ENCODE results near the gene R3HDM4. TPM values are rescaled to one million over a fixed set of nuclear protein-coding genes. Genes with fewer than 3 reads are reported as not detected.

R3HDM4 gene
- total RNA-seq, 1 donor from 2014 or later, result 46.0 TPM

- TF ChIP-seq CTCF (IDR thresholded peaks at IDR 0.05), result no peak
- no peaks in the 10 kb centered on the region for H3K9me3 ChIP-seq
- H3K4me1 ChIP-seq, result peaks cover 30% of the 10 kb centered on the region
- no peak overlapping the region for H3K4me3 ChIP-seq
- intact Hi-C loops (cut with DNase I), result no loop called here
- H3K27me3 ChIP-seq (ENCODE audit: low read depth), result no peaks in the 10 kb centered on the region
- no peaks in the 10 kb centered on the region for H3K36me3 ChIP-seq
- no peak overlapping the region for H3K27ac ChIP-seq
- no peak for DNase-seq
- ATAC-seq, result no peak
These were observed 31.1 kb upstream of the R3HDM4 start for GRCh38 chr19:944171-944567.

DNA sequence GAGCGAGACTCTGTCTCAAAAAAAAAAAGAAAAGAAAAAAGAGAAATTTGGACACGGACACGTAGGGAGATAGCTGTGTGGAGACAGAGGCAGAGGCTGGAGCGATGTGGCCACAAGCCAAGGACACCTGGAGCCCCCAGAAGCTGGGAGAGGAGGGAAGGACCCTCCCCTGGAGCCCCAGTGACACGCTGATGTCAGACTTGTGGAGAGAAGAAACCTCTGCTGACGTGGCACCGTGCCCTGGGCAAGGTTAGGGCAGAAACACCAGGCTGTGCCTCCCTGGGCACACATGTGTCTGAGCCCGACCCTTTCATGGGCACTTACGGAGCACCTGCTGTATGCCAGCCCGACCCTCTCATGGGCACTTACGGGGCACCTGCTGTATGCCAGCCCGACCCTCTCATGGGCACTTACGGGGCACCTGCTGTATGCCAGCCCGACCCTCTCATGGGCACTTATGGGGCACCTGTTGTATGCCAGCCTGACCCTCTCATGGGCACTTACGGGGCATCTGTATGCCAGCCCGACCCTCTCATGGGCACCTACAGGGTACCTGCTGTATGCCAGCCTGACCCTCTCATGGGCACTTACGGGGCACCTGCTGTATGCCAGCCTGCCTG, 30.6 kb upstream of the R3HDM4 start:
- TF ChIP-seq CTCF (IDR thresholded peaks at IDR 0.05), result no peak
- intact Hi-C loops (cut with DNase I), result no loop called here
- no peaks in the 10 kb centered on the region for H3K27me3 ChIP-seq (ENCODE audit: low read depth)
- H3K4me1 ChIP-seq, result peaks cover 30% of the 10 kb centered on the region
- DNase-seq (no peak), ATAC-seq (no peak)
- H3K36me3 ChIP-seq, result no peaks in the 10 kb centered on the region
- H3K27ac ChIP-seq, result no peak overlapping the region
- H3K4me3 ChIP-seq, result no peak overlapping the region
- no peaks in the 10 kb centered on the region for H3K9me3 ChIP-seq

- no peak for TF ChIP-seq CTCF (IDR thresholded peaks at IDR 0.05)
- Histone ChIP-seq H3K27me3 (ENCODE audit: low read depth) (no peaks in the 10 kb centered on the region), H3K27ac (no peak overlapping the region), H3K4me1 (peaks cover 27% of the 10 kb centered on the region), H3K9me3 (no peaks in the 10 kb centered on the region), H3K4me3 (no peak overlapping the region), H3K36me3 (peaks cover 4% of the 10 kb centered on the region)
- no peak for ATAC-seq
- intact Hi-C loops (cut with DNase I), result no loop called here
- DNase-seq, result no peak
These were observed 29.2 kb upstream of the R3HDM4 start for GRCh38 chr19:942133-942645.

DNA sequence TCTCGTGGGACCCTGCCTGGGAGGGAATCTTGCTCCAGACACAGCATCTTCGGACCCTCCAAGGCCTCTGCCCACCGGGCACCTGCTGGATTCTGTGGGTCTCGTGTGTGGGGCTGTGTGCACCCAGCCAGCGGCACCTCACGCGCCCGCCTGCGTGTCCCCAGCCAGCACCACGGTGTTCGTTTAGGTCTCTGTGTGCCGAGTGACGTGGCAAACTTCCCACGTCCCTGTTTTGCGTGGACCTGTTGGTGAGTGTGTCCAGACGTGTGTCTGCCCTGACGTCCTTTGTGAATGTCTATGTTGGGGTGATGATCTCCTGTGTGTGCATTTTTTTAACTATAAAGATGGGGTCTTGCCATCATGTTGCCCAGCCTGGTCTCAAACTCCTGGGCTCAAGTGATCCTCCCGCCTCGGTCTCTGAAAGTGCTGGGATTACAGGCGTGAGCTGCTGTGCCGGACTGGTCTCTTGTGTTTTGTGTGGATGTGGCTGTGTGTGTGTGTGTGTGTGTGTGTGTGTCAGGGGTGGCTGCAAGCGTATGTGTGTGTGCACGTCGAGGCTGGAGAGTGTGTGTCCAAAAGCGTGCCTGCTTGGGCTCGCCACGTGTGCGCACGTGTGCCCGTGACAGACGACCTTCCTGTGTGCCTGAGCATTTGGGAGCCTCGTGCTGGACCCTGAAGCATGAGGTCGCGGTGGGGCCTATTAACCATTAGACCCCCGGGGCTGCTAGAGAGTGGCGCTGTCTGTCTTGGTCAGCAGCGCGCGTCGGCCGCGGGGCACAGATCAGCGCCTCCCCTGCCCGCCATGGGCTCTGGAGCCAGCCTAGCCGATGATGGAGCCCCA, 28.5 kb upstream of the R3HDM4 start:
- no peak for TF ChIP-seq CTCF (IDR thresholded peaks at IDR 0.05)
- no peaks in the 10 kb centered on the region for H3K27me3 ChIP-seq (ENCODE audit: low read depth)
- intact Hi-C loops (cut with DNase I), result no loop called here
- H3K4me3 ChIP-seq, result peak overlapping the region; percentile 51
- peaks cover 4% of the 10 kb centered on the region for H3K36me3 ChIP-seq
- H3K4me1 ChIP-seq, result peaks cover 27% of the 10 kb centered on the region
- no peaks in the 10 kb centered on the region for H3K9me3 ChIP-seq
- DNase-seq (no peak), ATAC-seq (no peak)
- H3K27ac ChIP-seq, result peak overlapping the region; percentile 81

DNA sequence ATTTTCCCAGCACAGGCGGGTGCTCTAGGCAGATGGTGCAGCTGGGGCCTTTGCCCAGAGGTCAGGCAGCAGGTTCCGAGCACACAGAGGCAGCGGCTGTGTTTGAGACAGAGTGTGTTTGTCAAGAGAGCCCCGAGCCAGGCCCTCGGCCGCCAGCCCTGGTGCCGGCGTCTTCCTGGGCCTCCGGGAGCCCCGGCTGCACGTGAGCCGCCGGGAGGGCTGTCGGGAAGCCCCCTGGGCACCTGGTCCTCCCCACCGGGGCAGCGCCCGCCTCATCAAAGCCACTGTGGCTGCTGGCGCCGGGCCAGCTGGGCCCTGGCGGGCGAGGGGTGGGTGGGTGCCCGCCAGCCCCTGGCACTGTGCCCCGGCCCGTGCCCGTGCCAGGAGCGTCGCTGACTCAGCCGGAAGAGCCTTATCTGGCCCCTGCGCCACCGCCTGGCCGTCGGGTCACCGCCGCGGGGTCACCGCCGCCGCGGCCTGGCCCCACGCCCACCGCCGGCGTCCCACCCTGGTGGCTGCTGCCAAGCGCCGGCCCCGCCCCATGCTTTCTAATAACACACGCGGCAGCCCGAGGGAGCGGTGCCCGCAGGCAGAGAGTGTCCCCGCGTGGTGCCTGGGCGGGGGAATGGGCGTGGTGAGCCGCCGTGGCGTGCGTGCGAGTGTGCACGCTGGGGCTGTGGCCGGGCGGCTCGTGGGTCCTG, 27.7 kb upstream of the R3HDM4 start:
- TF ChIP-seq CTCF (IDR thresholded peaks at IDR 0.05), result peak; percentile 25
- DNase-seq, result peak; percentile 89

More for the DNA sequence above, 27.7 kb upstream of the R3HDM4 start:
- Histone ChIP-seq H3K36me3 (peaks cover 4% of the 10 kb centered on the region), H3K27ac (peak overlapping the region; percentile 81), H3K9me3 (no peaks in the 10 kb centered on the region), H3K4me3 (peak overlapping the region; percentile 51), H3K27me3 (ENCODE audit: low read depth) (no peaks in the 10 kb centered on the region), H3K4me1 (peaks cover 29% of the 10 kb centered on the region)
- peak; percentile 92 for ATAC-seq
- intact Hi-C loops (cut with DNase I), result no loop called here

All from lower lobe of right lung (tissue), 2 donors.